ENCODE results near the gene DNER.

DNA sequence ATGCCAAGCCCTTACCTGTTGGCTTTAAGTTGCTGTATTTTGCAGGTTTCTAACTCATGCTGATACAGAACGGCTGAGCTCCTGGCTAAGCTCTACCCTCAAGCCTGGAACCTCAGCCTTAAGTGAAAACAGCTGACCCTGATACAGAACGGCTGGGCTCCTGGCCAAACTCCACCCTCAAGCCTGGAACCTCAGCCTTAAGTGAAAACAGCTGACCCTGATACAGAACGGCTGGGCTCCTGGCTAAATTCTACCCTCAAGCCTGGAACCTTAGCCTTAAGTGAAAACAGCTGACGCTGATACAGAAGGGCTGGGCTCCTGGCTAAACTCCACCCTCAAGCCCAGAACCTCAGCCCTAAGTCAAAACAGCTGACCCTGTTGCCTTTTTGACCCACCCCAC is 17.6 kb upstream of the DNER start:
- TF ChIP-seq POLR2A (IDR thresholded peaks at IDR 0.05; ENCODE audit: low read depth, low read length) (no peak), MAFK (IDR thresholded peaks at IDR 0.05; ENCODE audit: low read depth, low read length) (no peak), FOS (IDR thresholded peaks at IDR 0.05; ENCODE audit: low read depth, low read length) (no peak), CEBPB (IDR thresholded peaks at IDR 0.05; ENCODE audit: low read depth, low read length) (no peak)
- TF ChIP-seq, protein P1, sequence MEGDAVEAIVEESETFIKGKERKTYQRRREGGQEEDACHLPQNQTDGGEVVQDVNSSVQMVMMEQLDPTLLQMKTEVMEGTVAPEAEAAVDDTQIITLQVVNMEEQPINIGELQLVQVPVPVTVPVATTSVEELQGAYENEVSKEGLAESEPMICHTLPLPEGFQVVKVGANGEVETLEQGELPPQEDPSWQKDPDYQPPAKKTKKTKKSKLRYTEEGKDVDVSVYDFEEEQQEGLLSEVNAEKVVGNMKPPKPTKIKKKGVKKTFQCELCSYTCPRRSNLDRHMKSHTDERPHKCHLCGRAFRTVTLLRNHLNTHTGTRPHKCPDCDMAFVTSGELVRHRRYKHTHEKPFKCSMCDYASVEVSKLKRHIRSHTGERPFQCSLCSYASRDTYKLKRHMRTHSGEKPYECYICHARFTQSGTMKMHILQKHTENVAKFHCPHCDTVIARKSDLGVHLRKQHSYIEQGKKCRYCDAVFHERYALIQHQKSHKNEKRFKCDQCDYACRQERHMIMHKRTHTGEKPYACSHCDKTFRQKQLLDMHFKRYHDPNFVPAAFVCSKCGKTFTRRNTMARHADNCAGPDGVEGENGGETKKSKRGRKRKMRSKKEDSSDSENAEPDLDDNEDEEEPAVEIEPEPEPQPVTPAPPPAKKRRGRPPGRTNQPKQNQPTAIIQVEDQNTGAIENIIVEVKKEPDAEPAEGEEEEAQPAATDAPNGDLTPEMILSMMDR (conservative IDR thresholded peaks at IDR 0.05; ENCODE audit: low read depth, low read length): no peak
- TF ChIP-seq, protein P2, sequence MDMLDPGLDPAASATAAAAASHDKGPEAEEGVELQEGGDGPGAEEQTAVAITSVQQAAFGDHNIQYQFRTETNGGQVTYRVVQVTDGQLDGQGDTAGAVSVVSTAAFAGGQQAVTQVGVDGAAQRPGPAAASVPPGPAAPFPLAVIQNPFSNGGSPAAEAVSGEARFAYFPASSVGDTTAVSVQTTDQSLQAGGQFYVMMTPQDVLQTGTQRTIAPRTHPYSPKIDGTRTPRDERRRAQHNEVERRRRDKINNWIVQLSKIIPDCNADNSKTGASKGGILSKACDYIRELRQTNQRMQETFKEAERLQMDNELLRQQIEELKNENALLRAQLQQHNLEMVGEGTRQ (IDR thresholded peaks at IDR 0.05; ENCODE audit: low read depth, low read length): no peak
- TF ChIP-seq, protein P3, sequence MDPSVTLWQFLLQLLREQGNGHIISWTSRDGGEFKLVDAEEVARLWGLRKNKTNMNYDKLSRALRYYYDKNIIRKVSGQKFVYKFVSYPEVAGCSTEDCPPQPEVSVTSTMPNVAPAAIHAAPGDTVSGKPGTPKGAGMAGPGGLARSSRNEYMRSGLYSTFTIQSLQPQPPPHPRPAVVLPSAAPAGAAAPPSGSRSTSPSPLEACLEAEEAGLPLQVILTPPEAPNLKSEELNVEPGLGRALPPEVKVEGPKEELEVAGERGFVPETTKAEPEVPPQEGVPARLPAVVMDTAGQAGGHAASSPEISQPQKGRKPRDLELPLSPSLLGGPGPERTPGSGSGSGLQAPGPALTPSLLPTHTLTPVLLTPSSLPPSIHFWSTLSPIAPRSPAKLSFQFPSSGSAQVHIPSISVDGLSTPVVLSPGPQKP (IDR thresholded peaks at IDR 0.05; ENCODE audit: borderline replicate concordance, low read depth, low read length): no peak

Data from IMR-90 (cell line).